HL-60 (cell line): ENCODE measurements around the gene EEF1B2.
"Not testable (repeated sequence)": the region's sequence is repeated elsewhere in the genome, so short reads cannot be mapped to it uniquely, and the experiment has no call there.

ENCODE experiments used
- DNase-seq, 2 experiments: peaks; one replicate each; pipeline ENCODE4 v3.0.0-alpha.2; 2010 to 2020; ENCODE audit warnings: low read depth in 1 of 2, low spot score in 1 of 2
- H3K27ac ChIP-seq: fragments of 250-450 bp; sonication (Bioruptor Pico); replicated peaks from 2 replicates; pipeline ENCODE4 v1.5.1; 2020; ENCODE audit warnings: mild to moderate bottlenecking, moderate library complexity
- H3K27me3 ChIP-seq: fragments of 250-450 bp; sonication (Bioruptor Pico); 2 replicates; pipeline ENCODE4 v1.5.1; 2021; ENCODE audit warnings: mild to moderate bottlenecking, moderate library complexity; ENCODE audit not compliant: insufficient read depth, poor library complexity, severe bottlenecking
- H3K4me3 ChIP-seq: replicated peaks from 2 replicates; pipeline ENCODE4 v1.5.1; 2011; ENCODE audit warnings: mild to moderate bottlenecking, control low read depth, low read length; ENCODE audit not compliant: insufficient read depth
- CTCF ChIP-seq: IDR thresholded peaks from one replicate; pipeline ENCODE4 v1.5.1; 2011; ENCODE audit warnings: low read length, control low read depth, inconsistent platforms; ENCODE audit not compliant: insufficient read depth
- GABPA ChIP-seq: IDR thresholded peaks from 2 replicates; pipeline ENCODE4 v1.6.1; 2012; ENCODE audit warnings: low read depth
- POLR2AphosphoS5 ChIP-seq: IDR thresholded peaks from 2 replicates; pipeline ENCODE4 v1.6.1; 2012; ENCODE audit warnings: low read depth
- REST ChIP-seq: IDR thresholded peaks from 2 replicates; pipeline ENCODE4 v1.6.1; 2012; ENCODE audit warnings: low read depth; ENCODE audit not compliant: insufficient replicate concordance
- SPI1 ChIP-seq: IDR thresholded peaks from 2 replicates; pipeline ENCODE4 v1.6.1; 2012; ENCODE audit warnings: low read depth, mild to moderate bottlenecking, borderline replicate concordance

The EEF1B2 gene

GRCh38 chr2:206202446-206202845 is 42.8 kb downstream of the EEF1B2 start:
- H3K27me3 ChIP-seq = peaks cover 2% of the 10 kb centered on the region
- DNase-seq = no peak
- H3K27ac ChIP-seq = no peak overlapping the region
- no peak overlapping the region for H3K4me3 ChIP-seq
- TF ChIP-seq GABPA (no peak), REST (no peak), SPI1 (no peak)

GRCh38 chr2:206203331-206203730 is 43.6 kb downstream of the EEF1B2 start:
- TF ChIP-seq GABPA = no peak
- no peak for TF ChIP-seq POLR2AphosphoS5
- no peak for TF ChIP-seq REST
- no peak for TF ChIP-seq CTCF
- no peak for TF ChIP-seq SPI1
- no peak for DNase-seq
- Histone ChIP-seq H3K27me3 (no peaks in the 10 kb centered on the region), H3K27ac (no peak overlapping the region), H3K4me3 (no peak overlapping the region)

- TF ChIP-seq REST = no peak
- TF ChIP-seq SPI1 = no peak
- TF ChIP-seq GABPA = no peak
- TF ChIP-seq CTCF = no peak
- no peak for TF ChIP-seq POLR2AphosphoS5
- Histone ChIP-seq H3K27me3 (no peaks in the 10 kb centered on the region), H3K4me3 (no peak overlapping the region), H3K27ac (no peak overlapping the region)
- no peak for DNase-seq
Observed at GRCh38 chr2:206204710-206205109, 45.0 kb downstream of the EEF1B2 start.

GRCh38 chr2:206207316-206207715 is 47.6 kb downstream of the EEF1B2 start:
- not testable (repeated sequence) for DNase-seq, H3K27me3 ChIP-seq, H3K4me3 ChIP-seq, H3K27ac ChIP-seq
